Measurements from ENCODE around the gene LRRFIP2. TPM values are rescaled to one million over a fixed set of nuclear protein-coding genes. Genes with fewer than 3 reads are reported as not detected.

LRRFIP2 gene
- total and polyA plus RNA-seq, 5 donors: 88.9 to 168 (median 161) TPM

GRCh38 chr3:37041546-37042195 is 132.7 kb downstream of the LRRFIP2 start:
- intact Hi-C loops (cut with DNase I): no loop called here
- DNase-seq: no peak
- Histone ChIP-seq H3K9me3 (ENCODE audit: control insufficient read depth, low read length) (no peaks in the 10 kb centered on the region), H3K4me1 (ENCODE audit: control insufficient read depth, insufficient read depth, low read length) (no peaks in the 10 kb centered on the region), H3K4me3 (ENCODE audit: low read length) (no peak overlapping the region), H3K27me3 (ENCODE audit: control insufficient read depth, insufficient read depth) (no peaks in the 10 kb centered on the region), H3K27ac (ENCODE audit: low read length) (no peak overlapping the region)
- WGBS: 53% methylated on average over 1 of the region's 1 CpG
- ATAC-seq: no peak

- ATAC-seq (no peak), DNase-seq (no peak)
- Histone ChIP-seq H3K27ac (ENCODE audit: low read length) (no peak overlapping the region), H3K27me3 (ENCODE audit: control insufficient read depth, insufficient read depth) (no peaks in the 10 kb centered on the region), H3K4me3 (ENCODE audit: low read length) (no peak overlapping the region), H3K4me1 (ENCODE audit: control insufficient read depth, insufficient read depth, low read length) (no peaks in the 10 kb centered on the region), H3K9me3 (ENCODE audit: control insufficient read depth, low read length) (no peaks in the 10 kb centered on the region)
- WGBS: 87% methylated on average over 1 of the region's 1 CpG
- intact Hi-C loops (cut with DNase I): no loop called here
These were observed 134.2 kb downstream of the LRRFIP2 start for GRCh38 chr3:37040231-37040630.

- no peak overlapping the region for H3K4me3 ChIP-seq (ENCODE audit: low read length)
- no peaks in the 10 kb centered on the region for H3K4me1 ChIP-seq (ENCODE audit: control insufficient read depth, insufficient read depth, low read length)
- intact Hi-C loops (cut with DNase I): no loop called here
- no peak overlapping the region for H3K27ac ChIP-seq (ENCODE audit: low read length)
- ATAC-seq (no peak), DNase-seq (no peak)
- WGBS: 98% methylated on average over 1 of the region's 1 CpG
- H3K27me3 ChIP-seq (ENCODE audit: control insufficient read depth, insufficient read depth): no peaks in the 10 kb centered on the region
- no peaks in the 10 kb centered on the region for H3K9me3 ChIP-seq (ENCODE audit: control insufficient read depth, low read length)
These were observed 135.1 kb downstream of the LRRFIP2 start for GRCh38 chr3:37039161-37039846.

GRCh38 chr3:37037352-37037751 is 137.0 kb downstream of the LRRFIP2 start:
- intact Hi-C loops (cut with DNase I): no loop called here
- DNase-seq: no peak
- Histone ChIP-seq H3K27ac (ENCODE audit: low read length) (no peak overlapping the region), H3K9me3 (ENCODE audit: control insufficient read depth, low read length) (no peaks in the 10 kb centered on the region), H3K4me3 (ENCODE audit: low read length) (no peak overlapping the region), H3K4me1 (ENCODE audit: control insufficient read depth, insufficient read depth, low read length) (peaks cover 2% of the 10 kb centered on the region), H3K27me3 (ENCODE audit: control insufficient read depth, insufficient read depth) (no peaks in the 10 kb centered on the region)
- ATAC-seq: no peak
- 98% methylated on average over 3 of the region's 3 CpGs for WGBS

GRCh38 chr3:37032961-37033360 is 141.4 kb downstream of the LRRFIP2 start:
- peak; percentile 33 to 74 (median 70) for DNase-seq
- Histone ChIP-seq H3K9me3 (ENCODE audit: control insufficient read depth, low read length) (no peaks in the 10 kb centered on the region), H3K4me1 (ENCODE audit: control insufficient read depth, insufficient read depth, low read length) (peaks cover 5% of the 10 kb centered on the region), H3K27me3 (ENCODE audit: control insufficient read depth, insufficient read depth) (no peaks in the 10 kb centered on the region), H3K27ac (ENCODE audit: low read length) (no peak overlapping the region), H3K4me3 (ENCODE audit: low read length) (no peak overlapping the region)
- intact Hi-C loops (cut with DNase I): no loop called here
- 58% methylated on average over 10 of the region's 10 CpGs for WGBS
- peak; percentile 63 to 64 for ATAC-seq

GRCh38 chr3:37031096-37031682 is 143.2 kb downstream of the LRRFIP2 start:
- Histone ChIP-seq H3K9me3 (ENCODE audit: control insufficient read depth, low read length) (no peaks in the 10 kb centered on the region), H3K4me1 (ENCODE audit: control insufficient read depth, insufficient read depth, low read length) (peaks cover 5% of the 10 kb centered on the region), H3K27ac (ENCODE audit: low read length) (peak overlapping the region; percentile 62), H3K4me3 (ENCODE audit: low read length) (no peak overlapping the region), H3K27me3 (ENCODE audit: control insufficient read depth, insufficient read depth) (no peaks in the 10 kb centered on the region)
- ATAC-seq (peak in 1 of 2 donors; percentile 20), DNase-seq (no peak)
- intact Hi-C loops (cut with DNase I): no loop called here
- 69% methylated on average over 7 of the region's 7 CpGs for WGBS

GRCh38 chr3:37030588-37030987 is 143.8 kb downstream of the LRRFIP2 start:
- ATAC-seq: peak in 1 of 2 donors; percentile 70
- intact Hi-C loops (cut with DNase I): no loop called here
- H3K4me1 ChIP-seq (ENCODE audit: control insufficient read depth, insufficient read depth, low read length): peaks cover 5% of the 10 kb centered on the region
- no peaks in the 10 kb centered on the region for H3K9me3 ChIP-seq (ENCODE audit: control insufficient read depth, low read length)
- 35% methylated on average over 3 of the region's 3 CpGs for WGBS
- peak overlapping the region; percentile 87 for H3K27ac ChIP-seq (ENCODE audit: low read length)
- no peak for DNase-seq
- H3K27me3 ChIP-seq (ENCODE audit: control insufficient read depth, insufficient read depth): no peaks in the 10 kb centered on the region
- H3K4me3 ChIP-seq (ENCODE audit: low read length): no peak overlapping the region

GRCh38 chr3:37029516-37030163 is 144.7 kb downstream of the LRRFIP2 start:
- peaks cover 5% of the 10 kb centered on the region for H3K4me1 ChIP-seq (ENCODE audit: control insufficient read depth, insufficient read depth, low read length)
- DNase-seq: no peak
- no peaks in the 10 kb centered on the region for H3K27me3 ChIP-seq (ENCODE audit: control insufficient read depth, insufficient read depth)
- H3K9me3 ChIP-seq (ENCODE audit: control insufficient read depth, low read length): no peaks in the 10 kb centered on the region
- ATAC-seq: no peak
- H3K4me3 ChIP-seq (ENCODE audit: low read length): no peak overlapping the region
- intact Hi-C loops (cut with DNase I): loop anchor here in 3 of 4 donors (10.0 kb wide), 1 partner anchor 185 kb away; no protein-coding TSS in a partner anchor
- H3K27ac ChIP-seq (ENCODE audit: low read length): peak overlapping the region; percentile 76

- no peaks in the 10 kb centered on the region for H3K27me3 ChIP-seq (ENCODE audit: control insufficient read depth, insufficient read depth)
- 86% methylated on average over 1 of the region's 1 CpG for WGBS
- H3K27ac ChIP-seq (ENCODE audit: low read length): peak overlapping the region; percentile 93
- H3K4me1 ChIP-seq (ENCODE audit: control insufficient read depth, insufficient read depth, low read length): peaks cover 5% of the 10 kb centered on the region
- H3K4me3 ChIP-seq (ENCODE audit: low read length): no peak overlapping the region
- DNase-seq: peak in 2 of 3 donors; percentile 27 to 44
- H3K9me3 ChIP-seq (ENCODE audit: control insufficient read depth, low read length): no peaks in the 10 kb centered on the region
- ATAC-seq: peak; percentile 74
- intact Hi-C loops (cut with DNase I): loop anchor here in 3 of 4 donors (10.0 kb wide), 1 partner anchor 186 kb away; no protein-coding TSS in a partner anchor
These were observed 145.3 kb downstream of the LRRFIP2 start for GRCh38 chr3:37029111-37029510.

- H3K27ac ChIP-seq (ENCODE audit: low read length): peak overlapping the region; percentile 1
- intact Hi-C loops (cut with DNase I): loop anchor here in 3 of 4 donors (10.0 kb wide), 1 partner anchor 186 kb away; no protein-coding TSS in a partner anchor
- WGBS: 34% methylated on average over 1 of the region's 1 CpG
These were observed 146.1 kb downstream of the LRRFIP2 start for GRCh38 chr3:37028329-37028728.

GRCh38 chr3:37026851-37027250 is 147.5 kb downstream of the LRRFIP2 start:
- no peak for DNase-seq
- H3K4me1 ChIP-seq (ENCODE audit: control insufficient read depth, insufficient read depth, low read length): peaks cover 3% of the 10 kb centered on the region
- no peak overlapping the region for H3K27ac ChIP-seq (ENCODE audit: low read length)
- no peak overlapping the region for H3K4me3 ChIP-seq (ENCODE audit: low read length)
- no peak for ATAC-seq
- no peaks in the 10 kb centered on the region for H3K9me3 ChIP-seq (ENCODE audit: control insufficient read depth, low read length)
- intact Hi-C loops (cut with DNase I): loop anchor here in 3 of 4 donors (10.0 kb wide), 1 partner anchor 188 kb away; no protein-coding TSS in a partner anchor
- H3K27me3 ChIP-seq (ENCODE audit: control insufficient read depth, insufficient read depth): no peaks in the 10 kb centered on the region
- WGBS: 74% methylated on average over 5 of the region's 5 CpGs

More at GRCh38 chr3:37028329-37028728, 146.1 kb downstream of the LRRFIP2 start:
- no peaks in the 10 kb centered on the region for H3K9me3 ChIP-seq (ENCODE audit: control insufficient read depth, low read length)
- H3K27me3 ChIP-seq (ENCODE audit: control insufficient read depth, insufficient read depth): no peaks in the 10 kb centered on the region
- peaks cover 5% of the 10 kb centered on the region for H3K4me1 ChIP-seq (ENCODE audit: control insufficient read depth, insufficient read depth, low read length)
- no peak overlapping the region for H3K4me3 ChIP-seq (ENCODE audit: low read length)
- ATAC-seq: peak; percentile 75 to 80
- peak; percentile 72 to 85 (median 72) for DNase-seq

Data from right cardiac atrium (tissue), 5 donors.